GM20000 (cell line): ENCODE measurements around the gene SEMA3F.

ENCODE experiments used
- DNase-seq: peaks from one replicate; pipeline ENCODE4 v3.0.0; 2012; ENCODE audit warnings: low spot score
- CTCF ChIP-seq: IDR thresholded peaks from 2 replicates; pipeline ENCODE4 v1.5.1; 2012; ENCODE audit warnings: mild to moderate bottlenecking, control low read depth; ENCODE audit errors: extremely low read depth, missing control alignments

The SEMA3F gene

DNA sequence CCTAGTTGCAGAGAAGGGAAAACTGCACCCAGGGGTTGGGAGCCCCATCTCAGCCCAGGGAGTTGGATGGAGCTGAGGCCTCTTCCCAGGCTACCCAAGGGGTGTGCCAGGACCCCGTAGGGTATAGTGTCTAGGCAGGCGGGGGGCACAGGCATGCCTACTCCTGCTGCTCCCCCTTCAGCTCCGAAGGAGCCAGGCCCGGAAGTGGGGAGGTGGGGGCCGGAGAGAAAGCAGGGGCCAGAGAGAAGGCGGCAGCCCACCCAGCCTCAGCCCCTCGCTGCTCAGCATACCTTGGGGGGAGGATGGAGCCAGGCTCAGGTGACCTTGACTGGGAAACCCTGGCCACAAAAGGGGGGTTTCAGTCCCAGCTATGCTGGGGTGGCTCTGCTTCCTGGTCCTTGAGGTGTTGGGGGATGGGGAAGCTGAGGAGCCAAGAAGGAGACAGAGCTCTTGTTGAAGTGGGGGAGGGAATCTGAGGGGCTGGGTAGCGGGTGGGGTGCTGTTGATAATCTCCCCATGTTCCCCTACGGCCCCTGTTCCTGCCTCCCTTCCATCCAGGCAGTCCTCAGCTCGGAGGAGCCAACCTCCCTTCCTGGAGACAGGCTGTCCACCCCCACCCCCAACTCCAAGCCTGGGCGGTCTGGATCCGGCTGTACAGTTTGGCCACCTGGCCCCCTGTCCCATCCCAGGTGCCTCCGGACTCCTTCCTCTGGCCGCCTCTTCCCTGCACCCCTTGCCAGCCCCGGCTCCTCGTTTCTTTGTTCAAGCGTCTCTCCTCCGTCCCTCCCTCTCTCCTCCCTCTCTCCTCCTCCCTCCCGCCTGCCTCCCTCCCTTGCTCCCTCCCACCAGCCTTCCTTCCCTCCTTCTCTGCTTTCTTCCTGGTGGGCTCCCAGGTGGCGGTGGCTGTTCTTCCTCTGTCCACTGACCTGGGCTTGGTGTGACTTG, 1.7 kb downstream of the SEMA3F start:
- no peak for DNase-seq
- no peak for TF ChIP-seq CTCF

DNA sequence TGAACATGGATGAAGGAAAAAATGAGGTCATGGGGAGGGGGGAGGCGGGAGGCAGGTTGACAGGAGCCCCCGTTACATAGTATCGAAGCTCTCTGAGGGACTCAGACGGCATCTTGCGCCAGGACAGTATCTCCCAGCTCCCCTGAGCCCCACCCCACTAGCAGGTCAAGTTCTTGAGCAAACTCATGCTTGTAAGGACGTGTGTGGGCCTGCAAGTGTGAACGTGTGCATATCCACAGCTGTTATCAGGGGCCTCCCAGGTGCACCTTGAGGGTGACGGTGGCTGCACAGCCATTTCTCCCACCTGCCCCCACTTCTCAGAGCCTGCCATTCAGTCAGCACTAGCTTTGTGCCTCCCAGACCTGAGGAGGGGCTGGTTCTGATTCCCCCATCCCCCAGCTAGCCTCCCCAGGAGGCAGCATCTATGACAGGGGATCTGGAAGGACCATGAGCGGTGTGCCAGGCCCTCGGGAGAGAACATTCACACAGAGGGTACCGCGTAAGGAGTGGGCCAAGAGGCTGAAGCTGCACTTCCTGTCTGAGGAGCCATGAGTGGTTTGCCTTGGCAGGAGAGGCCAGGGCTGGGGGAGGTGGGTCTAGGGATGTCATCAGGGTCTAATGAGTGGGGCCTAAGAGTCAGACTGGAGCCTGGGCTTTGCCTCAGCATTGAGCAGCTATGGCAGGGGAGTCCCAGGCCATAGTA, 2.9 kb downstream of the SEMA3F start:
- no peak for DNase-seq
- TF ChIP-seq CTCF, result no peak

- DNase-seq, result no peak
- no peak for TF ChIP-seq CTCF
Observed at GRCh38 chr3:50158530-50159146, 3.5 kb downstream of the SEMA3F start.

GRCh38 chr3:50160561-50160983, 5.4 kb downstream of the SEMA3F start:
- DNase-seq, result no peak

DNA sequence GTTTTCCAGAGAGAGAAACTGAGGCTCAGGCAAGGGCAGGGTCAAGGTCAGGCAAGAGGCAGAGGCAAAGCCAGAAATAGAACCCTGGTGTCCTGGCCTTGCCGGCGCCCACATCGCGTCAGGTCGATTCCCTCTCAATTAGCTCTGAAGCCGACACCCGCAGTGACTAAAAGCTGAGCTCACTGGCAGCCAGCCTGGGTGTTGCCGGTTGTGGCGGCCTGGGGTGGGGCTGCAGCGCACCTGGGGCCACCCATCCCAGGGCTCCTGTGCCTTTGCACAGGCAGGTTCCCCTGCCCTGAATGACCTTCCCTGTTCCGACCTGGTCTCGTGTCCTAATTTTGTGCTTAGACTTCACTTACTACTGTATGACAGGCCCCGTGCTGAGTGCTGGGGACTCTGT, 6.2 kb downstream of the SEMA3F start:
- TF ChIP-seq CTCF, result no peak
- no peak for DNase-seq

More at GRCh38 chr3:50160561-50160983, 5.4 kb downstream of the SEMA3F start:
- no peak for TF ChIP-seq CTCF

GRCh38 chr3:50162034-50162883, 7.1 kb downstream of the SEMA3F start:
- no peak for TF ChIP-seq CTCF
- no peak for DNase-seq
